Measurements from ENCODE around the gene HYI.

HYI gene

GRCh38 chr1:43443197-43443946, 10.4 kb downstream of the HYI start:
- no peak for DNase-seq

- DNase-seq = no peak
Measured at GRCh38 chr1:43442756-43443155, 11.0 kb downstream of the HYI start.

GRCh38 chr1:43441894-43442637, 11.7 kb downstream of the HYI start:
- no peak for DNase-seq

- DNase-seq = no peak
Measured at GRCh38 chr1:43441166-43441893, 12.4 kb downstream of the HYI start.

- no peak for DNase-seq
Measured at GRCh38 chr1:43440358-43440757, 13.4 kb downstream of the HYI start.

GRCh38 chr1:43439781-43440180, 13.9 kb downstream of the HYI start:
- no peak for DNase-seq

DNA sequence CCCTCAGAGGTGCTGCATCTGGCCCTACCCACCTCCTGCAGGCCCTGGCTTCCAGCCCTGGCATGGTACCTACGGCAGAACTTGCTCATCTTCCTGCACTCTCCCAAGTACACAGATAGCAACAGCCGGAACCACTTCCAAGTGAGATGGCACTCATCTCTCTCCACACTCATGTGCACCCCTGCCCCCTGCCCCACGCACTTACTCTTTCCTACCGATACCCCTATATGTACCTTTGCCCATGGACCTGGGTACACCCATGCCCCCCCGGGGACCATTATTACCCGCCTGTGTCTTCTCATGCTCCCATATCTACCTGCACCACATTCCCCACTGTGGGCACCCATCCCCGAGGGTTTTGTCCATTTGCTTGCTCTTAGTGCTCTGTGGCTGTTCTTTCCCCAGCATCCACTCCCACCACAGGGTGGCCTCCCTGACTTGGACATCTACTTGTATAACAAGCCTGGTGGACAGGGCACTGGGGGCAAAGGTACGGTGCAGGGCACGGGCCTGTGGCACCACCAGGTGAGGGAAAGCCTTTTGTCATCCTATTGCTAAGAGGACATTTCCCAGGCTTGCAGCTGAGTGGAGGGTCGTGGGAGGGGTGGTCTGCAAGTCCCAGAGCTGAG, 14.7 kb downstream of the HYI start:
- DNase-seq = no peak

GRCh38 chr1:43438576-43438952, 15.2 kb downstream of the HYI start:
- DNase-seq = no peak

- DNase-seq = no peak
Measured at GRCh38 chr1:43438006-43438405, 15.7 kb downstream of the HYI start.

DNA sequence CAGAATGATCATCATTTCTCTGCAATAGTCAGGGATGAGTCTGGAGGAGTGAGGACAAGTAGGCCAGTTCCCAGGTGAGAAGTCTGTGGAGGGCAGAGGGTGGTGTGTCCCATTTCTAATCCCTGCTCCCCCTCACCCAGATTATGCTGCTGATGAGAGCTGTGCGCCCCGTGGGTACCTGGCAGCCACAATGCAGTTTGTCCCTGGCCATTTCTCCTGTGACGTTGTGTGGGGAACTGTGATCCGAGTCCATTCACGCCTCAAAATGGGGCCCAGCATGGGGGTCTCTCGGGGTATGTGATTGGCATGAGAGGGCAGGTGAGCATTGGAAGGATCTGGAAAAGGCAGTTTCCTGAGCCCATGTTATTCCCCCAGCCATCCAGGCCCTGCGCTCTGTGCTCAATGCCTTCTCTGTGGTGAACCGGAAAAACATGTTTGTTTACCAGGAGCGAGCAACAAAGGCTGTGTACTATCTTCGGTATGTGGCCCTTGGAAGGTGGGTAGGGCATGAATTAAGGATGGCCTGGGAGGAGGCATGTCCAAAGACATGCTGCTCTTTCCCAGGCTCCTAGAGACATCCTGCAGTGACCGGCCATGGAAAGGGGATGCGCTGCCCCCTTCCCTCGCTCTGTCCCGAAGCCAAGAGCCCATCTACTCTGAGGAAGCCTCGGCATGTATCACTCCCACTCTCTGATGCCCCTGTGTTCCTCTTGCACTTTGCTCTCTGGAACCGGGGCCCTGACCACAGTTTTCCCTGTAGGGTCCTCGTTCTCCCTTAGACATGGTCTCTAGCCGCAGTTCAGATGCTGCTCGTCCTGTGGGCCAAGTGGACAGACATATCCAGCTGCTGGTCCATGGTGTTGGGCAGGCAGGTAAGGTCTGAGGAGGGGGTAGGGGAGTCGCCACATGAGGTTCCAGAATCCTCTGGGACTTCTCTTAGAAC, 16.4 kb downstream of the HYI start:
- DNase-seq = no peak

DNA sequence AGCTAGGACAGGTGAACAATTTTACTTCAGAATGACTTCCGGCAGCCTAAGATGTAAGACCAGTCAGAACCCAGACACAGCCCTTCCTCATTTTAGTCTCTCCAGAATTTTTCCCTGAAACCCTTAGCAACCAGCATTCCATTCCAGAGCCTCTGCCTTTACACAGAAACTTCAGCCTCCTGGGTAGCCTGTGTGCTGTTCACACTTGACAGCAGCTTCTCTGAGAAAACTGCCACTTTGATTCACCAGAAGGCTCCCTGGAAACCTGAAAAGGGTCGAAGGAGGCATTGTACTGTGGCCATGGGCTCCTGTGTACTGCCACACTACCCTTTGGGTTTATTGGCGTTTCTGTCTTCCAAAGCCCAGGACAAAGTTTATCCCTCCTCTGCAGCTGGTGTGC, 17.4 kb downstream of the HYI start:
- DNase-seq = no peak

DNA sequence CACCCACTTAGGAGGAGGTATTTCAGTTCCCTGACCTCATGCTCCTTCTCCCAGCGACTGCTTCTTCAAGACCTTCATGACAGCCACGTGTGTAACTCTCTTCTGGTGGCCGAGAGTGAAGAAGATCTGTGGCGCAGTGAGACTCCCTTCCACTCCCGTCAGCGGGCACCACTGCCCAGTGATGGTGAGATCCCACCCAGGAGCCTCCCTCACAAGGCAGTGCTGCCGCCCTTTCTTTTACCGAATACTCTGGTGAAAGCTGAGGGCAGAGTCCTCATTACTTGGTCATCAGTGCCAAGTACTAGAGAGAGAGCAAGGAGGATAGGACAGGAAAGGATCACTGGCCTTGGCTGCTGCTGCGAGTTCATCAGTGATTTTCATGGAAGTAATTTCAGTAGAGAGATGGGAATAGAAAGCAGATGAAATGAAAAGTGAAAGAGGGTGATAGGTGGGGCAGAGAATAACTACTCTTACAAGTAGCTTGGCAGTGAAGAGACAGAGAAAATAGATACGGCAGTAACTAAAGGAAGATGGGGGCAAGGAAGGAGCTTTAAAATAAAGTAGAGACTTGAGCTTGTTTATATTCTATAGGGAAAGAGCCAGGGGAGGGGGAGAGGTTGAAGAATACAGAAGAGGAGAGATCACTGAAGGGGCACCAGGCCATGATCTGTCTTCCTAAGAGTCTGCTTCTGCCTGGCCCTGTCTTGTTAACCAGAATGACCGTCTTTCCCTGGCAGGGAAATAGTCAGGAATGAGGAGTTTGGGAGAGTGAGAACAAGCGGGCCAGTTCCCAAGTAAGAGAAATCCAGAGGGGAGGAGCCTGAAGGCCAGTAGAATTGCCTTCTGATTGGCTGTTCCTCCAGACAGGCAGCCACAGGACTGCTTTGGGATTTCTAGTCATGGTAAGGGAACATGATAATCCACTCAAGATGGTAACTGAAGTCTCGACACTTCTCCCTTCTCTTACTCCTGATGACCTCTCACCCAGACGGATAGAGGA, 18.3 kb downstream of the HYI start:
- DNase-seq = no peak

DNA sequence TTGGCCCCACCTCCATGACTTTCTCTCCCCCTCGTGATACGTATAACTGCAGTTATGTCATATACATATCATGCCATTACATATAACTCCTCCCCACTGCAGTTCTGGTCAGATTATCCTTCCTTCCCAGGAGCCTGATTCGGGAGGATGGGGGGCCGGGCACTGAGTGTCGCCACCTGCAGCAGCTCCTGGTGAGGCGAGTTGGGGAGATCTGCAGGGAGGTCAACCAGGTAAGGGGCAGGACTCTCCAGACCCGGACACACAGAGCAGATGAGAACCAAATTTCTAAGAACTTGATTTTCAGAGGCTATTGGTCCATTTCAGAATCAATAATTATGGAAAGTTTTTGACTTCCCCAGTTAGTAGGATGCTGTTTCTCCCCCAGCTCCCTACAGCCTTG, 19.5 kb downstream of the HYI start:
- no peak for DNase-seq

DNA sequence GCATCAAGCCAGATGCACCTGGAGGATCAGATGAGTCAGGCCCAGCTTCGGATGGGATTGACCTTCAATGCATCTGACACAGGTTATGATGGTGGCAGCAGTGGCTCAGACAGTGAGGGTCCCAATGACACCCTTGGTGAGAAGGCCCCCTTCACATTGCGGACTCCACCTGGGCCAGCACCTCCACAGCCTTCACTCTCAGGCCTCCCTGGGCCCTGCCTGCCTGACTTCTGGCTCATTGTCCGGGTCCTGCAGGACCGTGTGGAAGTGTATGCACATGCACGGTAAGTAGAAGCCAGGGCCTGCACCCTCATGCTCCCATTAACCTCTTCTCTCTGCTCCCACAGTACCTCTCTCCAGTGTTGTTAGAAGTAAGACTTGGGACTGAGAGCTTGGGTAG, 20.8 kb downstream of the HYI start:
- no peak for DNase-seq

GRCh38 chr1:43432171-43432860, 21.4 kb downstream of the HYI start:
- no peak for DNase-seq

DNA sequence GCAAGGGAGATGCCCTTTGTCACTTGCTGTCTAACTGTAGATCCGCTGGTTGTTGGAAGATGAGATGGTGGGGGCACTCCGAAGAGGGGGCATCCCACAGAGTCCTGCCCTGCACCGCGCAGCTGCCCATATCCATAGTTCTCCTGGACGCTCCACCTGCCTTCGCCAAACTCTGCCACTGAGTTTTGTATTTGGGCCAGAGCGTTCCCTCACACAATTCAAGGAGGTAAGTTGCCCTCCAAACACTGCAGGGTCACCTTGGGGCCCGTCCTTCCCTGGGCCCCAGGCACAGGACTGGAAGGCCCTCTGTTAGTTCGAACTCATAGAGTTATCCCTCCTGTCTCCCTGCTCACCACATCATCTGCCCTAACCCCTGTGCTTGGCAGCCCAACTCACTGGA, 22.1 kb downstream of the HYI start:
- no peak for DNase-seq

DNA sequence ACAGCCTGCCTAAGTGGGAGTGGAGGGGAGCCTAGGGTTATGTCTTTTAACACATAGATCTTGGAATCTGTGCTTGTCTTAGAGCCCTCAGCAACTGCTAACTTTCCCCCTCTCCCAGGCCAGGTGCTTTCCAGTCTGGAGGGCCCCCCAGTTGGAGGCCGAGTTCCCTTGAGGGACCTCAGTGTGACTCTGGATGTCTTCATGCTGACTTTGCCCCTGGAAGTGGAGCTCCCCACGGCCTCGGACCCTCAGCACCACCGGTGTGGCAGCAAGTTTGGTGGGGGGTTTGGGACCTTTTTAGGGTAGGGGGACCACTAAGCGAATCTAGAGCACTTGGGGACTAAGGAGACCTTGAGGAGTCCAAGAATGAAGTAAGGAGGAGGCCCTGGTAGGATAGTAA, 22.9 kb downstream of the HYI start:
- no peak for DNase-seq

GRCh38 chr1:43427941-43428340, 25.8 kb downstream of the HYI start:
- DNase-seq = no peak

GRCh38 chr1:43427524-43427923, 26.2 kb downstream of the HYI start:
- no peak for DNase-seq

- DNase-seq = no peak
Measured at GRCh38 chr1:43426221-43426620, 27.5 kb downstream of the HYI start.

All from KG1 (cell line).